Esophagus squamous epithelium (tissue), 5 donors: ENCODE measurements around the gene ZC3H8. TPM values are rescaled to one million over a fixed set of nuclear protein-coding genes. Genes with fewer than 3 reads are reported as not detected.
"Not testable (repeated sequence)": the region's sequence is repeated elsewhere in the genome, so short reads cannot be mapped to it uniquely, and the experiment has no call there.

ENCODE experiments used
- DNase-seq: peaks from one replicate; lab custom pipeline; 2025; lab: John Stamatoyannopoulos, UW
- H3K27ac ChIP-seq, 4 donors: fragments of 200-600 bp; sonication (generic); one replicate each; pipeline ENCODE4 v1.5.1; 2016 to 2019; ENCODE audit warnings: mild to moderate bottlenecking in 1 of 4
- H3K27me3 ChIP-seq, 4 donors: fragments of 200-600 bp; sonication (generic); 1 replicate in 3 of 4; 2 replicates in 1 of 4; pipeline versions ENCODE4 v1.5.1 to v1.6.0; 2017 to 2021; ENCODE audit warnings: antibody characterized with exemption in 1 of 4
- H3K36me3 ChIP-seq, 3 donors: fragments of 200-600 bp; sonication (generic); one replicate each; pipeline ENCODE4 v1.5.1; 2016 to 2019
- H3K4me1 ChIP-seq, 3 donors: fragments of 200-600 bp; sonication (generic); one replicate each; pipeline ENCODE4 v1.5.1; 2017 to 2019
- H3K4me3 ChIP-seq, 4 donors: fragments of 200-600 bp; sonication (generic); 1 replicate in 3 of 4; 2 replicates in 1 of 4; pipeline ENCODE4 v1.5.1; 2016 to 2019; ENCODE audit warnings: mild to moderate bottlenecking in 2 of 4, moderate library complexity in 1 of 4
- H3K9me3 ChIP-seq, 3 donors: fragments of 200-600 bp; sonication (generic); one replicate each; pipeline ENCODE4 v1.5.1; 2016 to 2019
- CTCF ChIP-seq, 6 experiments: fragments of 450-650 bp in 4 of 6; fragments of 200-600 bp in 2 of 6; sonication (generic) in 2 of 6; IDR thresholded peaks; one replicate each; pipeline ENCODE4 v1.5.1; 2016 to 2019; ENCODE audit warnings: antibody characterized with exemption in 6 of 6, mild to moderate bottlenecking in 4 of 6, moderate library complexity in 4 of 6
- POLR2A ChIP-seq, 4 donors: fragments of 450-650 bp; IDR thresholded peaks; one replicate each; pipeline ENCODE4 v1.6.1; 2017; ENCODE audit warnings: antibody characterized with exemption in 4 of 4, mild to moderate bottlenecking in 4 of 4, moderate library complexity in 3 of 4
- WGBS, 2 donors: methylation state at CpG; one replicate each; pipeline ENCODE4 v1.1.5; 2018; 5-methylcytosine and 5-hydroxymethylcytosine counted together
- intact Hi-C: fragments of 100-400 bp; cut with DNase I; formaldehyde crosslinking; loops from one replicate; pipeline ENCODE4 v1.15.0; 2022
- total RNA-seq, 4 donors: library from RNA; depleted of rRNA; stranded (reverse); fragments of >200 nt; gene quantifications; one replicate each; pipeline ENCODE4 v1.1.0, GENCODE V29; 2016
- donor health status: DM: yes; HTN: yes; CAD: no.

ZC3H8 gene
- total RNA-seq, 4 donors from 2014 or later = 6.0 to 60.1 (median 37.1) TPM

GRCh38 chr2:112295407-112296078 is 40.7 kb upstream of the ZC3H8 start:
- Histone ChIP-seq H3K4me1 (no peaks in the 10 kb centered on the region), H3K27ac (no peak overlapping the region), H3K4me3 (no peak overlapping the region), H3K36me3 (peaks cover 0 to 4% (median 0%) of the 10 kb centered on the region in 3 donors), H3K27me3 (no peaks in the 10 kb centered on the region), H3K9me3 (no peaks in the 10 kb centered on the region)
- WGBS, 2 donors = 81 to 84% methylated on average over 5 of the region's 5 CpGs
- DNase-seq = no peak
- no peak for TF ChIP-seq CTCF (IDR thresholded peaks at IDR 0.05)
- no peak for TF ChIP-seq POLR2A (IDR thresholded peaks at IDR 0.05)
- intact Hi-C loops = no loop called here

GRCh38 chr2:112293636-112294401 is 39.0 kb upstream of the ZC3H8 start:
- Histone ChIP-seq H3K27me3 (no peaks in the 10 kb centered on the region), H3K27ac (no peak overlapping the region), H3K4me3 (no peak overlapping the region), H3K36me3 (no peaks in the 10 kb centered on the region), H3K9me3 (no peaks in the 10 kb centered on the region), H3K4me1 (no peaks in the 10 kb centered on the region)
- intact Hi-C loops = no loop called here
- no peak for TF ChIP-seq POLR2A (IDR thresholded peaks at IDR 0.05)
- no peak for TF ChIP-seq CTCF (IDR thresholded peaks at IDR 0.05)
- DNase-seq = no peak
- WGBS, 2 donors = 83 to 86% methylated on average over 8 of the region's 8 CpGs

- Histone ChIP-seq H3K9me3 (no peaks in the 10 kb centered on the region), H3K4me1 (no peaks in the 10 kb centered on the region), H3K27ac (no peak overlapping the region), H3K36me3 (no peaks in the 10 kb centered on the region), H3K4me3 (no peak overlapping the region), H3K27me3 (no peaks in the 10 kb centered on the region)
- no peak for DNase-seq
- TF ChIP-seq CTCF (IDR thresholded peaks at IDR 0.05) = no peak
- no peak for TF ChIP-seq POLR2A (IDR thresholded peaks at IDR 0.05)
- 76 to 92% methylated on average over 1 of the region's 1 CpG for WGBS, 2 donors
- intact Hi-C loops = no loop called here
These were observed 35.8 kb upstream of the ZC3H8 start for GRCh38 chr2:112290648-112291047.

- H3K27ac ChIP-seq = no peak overlapping the region
- H3K27me3 ChIP-seq = no peaks in the 10 kb centered on the region
- 80 to 93% methylated on average over 3 of the region's 3 CpGs for WGBS, 2 donors
- no peaks in the 10 kb centered on the region for H3K9me3 ChIP-seq
- DNase-seq = no peak
- no peak overlapping the region for H3K4me3 ChIP-seq
- intact Hi-C loops = no loop called here
- H3K4me1 ChIP-seq = no peaks in the 10 kb centered on the region
- TF ChIP-seq POLR2A (IDR thresholded peaks at IDR 0.05) (no peak), CTCF (IDR thresholded peaks at IDR 0.05) (no peak)
- H3K36me3 ChIP-seq = no peaks in the 10 kb centered on the region
These were observed 35.2 kb upstream of the ZC3H8 start for GRCh38 chr2:112290088-112290487.

GRCh38 chr2:112283535-112283934 is 28.7 kb upstream of the ZC3H8 start:
- DNase-seq, H3K36me3 ChIP-seq, H3K4me1 ChIP-seq, H3K27me3 ChIP-seq, H3K4me3 ChIP-seq, H3K27ac ChIP-seq, H3K9me3 ChIP-seq, intact Hi-C loops: not testable (repeated sequence)
- WGBS, 2 donors = 66 to 68% methylated on average over 2 of the region's 2 CpGs

GRCh38 chr2:112282066-112282465 is 27.2 kb upstream of the ZC3H8 start:
- peaks cover 0 to 12% (median 0%) of the 10 kb centered on the region in 3 donors for H3K4me1 ChIP-seq
- intact Hi-C loops, H3K36me3 ChIP-seq, H3K9me3 ChIP-seq, H3K27ac ChIP-seq, DNase-seq, H3K27me3 ChIP-seq, H3K4me3 ChIP-seq: not testable (repeated sequence)
- WGBS, 2 donors = 94 to 100% methylated on average over 4 of the region's 4 CpGs
